Measurements from ENCODE around the gene DPPA4. TPM values are rescaled to one million over a fixed set of nuclear protein-coding genes. Genes with fewer than 3 reads are reported as not detected.
"Not testable (repeated sequence)": the region's sequence is repeated elsewhere in the genome, so short reads cannot be mapped to it uniquely, and the experiment has no call there.

Gene DPPA4
- total RNA-seq, 4 donors from 2014 or later: not detected

- no peaks in the 10 kb centered on the region for H3K4me1 ChIP-seq
- H3K27me3 ChIP-seq: no peaks in the 10 kb centered on the region
- H3K4me3 ChIP-seq: no peak overlapping the region
- WGBS, 2 donors: 49 to 81% methylated on average over 4 of the region's 4 CpGs
- no peaks in the 10 kb centered on the region for H3K36me3 ChIP-seq
- intact Hi-C loops (cut with DNase I): no loop called here
- DNase-seq: no peak
- no peaks in the 10 kb centered on the region for H3K9me3 ChIP-seq
- H3K27ac ChIP-seq: no peak overlapping the region
- TF ChIP-seq CTCF (IDR thresholded peaks at IDR 0.05) (no peak), POLR2A (IDR thresholded peaks at IDR 0.05) (no peak)
Measured at GRCh38 chr3:109362823-109363222, 25.5 kb upstream of the DPPA4 start.

- H3K9me3 ChIP-seq; H3K4me3 ChIP-seq; H3K27me3 ChIP-seq; H3K36me3 ChIP-seq; H3K27ac ChIP-seq; DNase-seq; H3K4me1 ChIP-seq; intact Hi-C loops (cut with DNase I): not testable (repeated sequence)
- WGBS, 2 donors: 55 to 74% methylated on average over 2 of the region's 2 CpGs
Measured at GRCh38 chr3:109358809-109359208, 21.5 kb upstream of the DPPA4 start.

GRCh38 chr3:109356442-109357155 is 19.3 kb upstream of the DPPA4 start:
- DNase-seq: no peak
- Histone ChIP-seq H3K4me3 (no peak overlapping the region), H3K9me3 (no peaks in the 10 kb centered on the region), H3K27ac (no peak overlapping the region), H3K27me3 (no peaks in the 10 kb centered on the region), H3K36me3 (no peaks in the 10 kb centered on the region), H3K4me1 (no peaks in the 10 kb centered on the region)
- intact Hi-C loops (cut with DNase I): no loop called here
- TF ChIP-seq POLR2A (IDR thresholded peaks at IDR 0.05) (no peak), CTCF (IDR thresholded peaks at IDR 0.05) (no peak)
- WGBS, 2 donors: 61 to 81% methylated on average over 3 of the region's 3 CpGs

GRCh38 chr3:109355625-109356441 is 18.5 kb upstream of the DPPA4 start:
- 57 to 68% methylated on average over 8 of the region's 8 CpGs for WGBS, 2 donors
- H3K36me3 ChIP-seq: no peaks in the 10 kb centered on the region
- H3K27me3 ChIP-seq: no peaks in the 10 kb centered on the region
- no peaks in the 10 kb centered on the region for H3K4me1 ChIP-seq
- no peak for TF ChIP-seq CTCF (IDR thresholded peaks at IDR 0.05)
- TF ChIP-seq POLR2A (IDR thresholded peaks at IDR 0.05): no peak
- DNase-seq: no peak
- intact Hi-C loops (cut with DNase I): no loop called here
- H3K4me3 ChIP-seq: no peak overlapping the region
- H3K9me3 ChIP-seq: no peaks in the 10 kb centered on the region
- H3K27ac ChIP-seq: no peak overlapping the region

- Histone ChIP-seq H3K36me3 (no peaks in the 10 kb centered on the region), H3K9me3 (no peaks in the 10 kb centered on the region), H3K27ac (no peak overlapping the region), H3K4me3 (no peak overlapping the region), H3K27me3 (no peaks in the 10 kb centered on the region), H3K4me1 (no peaks in the 10 kb centered on the region)
- DNase-seq: no peak
- intact Hi-C loops (cut with DNase I): no loop called here
- WGBS, 2 donors: 27 to 42% methylated on average over 2 of the region's 2 CpGs
- TF ChIP-seq POLR2A (IDR thresholded peaks at IDR 0.05) (no peak), CTCF (IDR thresholded peaks at IDR 0.05) (no peak)
Measured at GRCh38 chr3:109353057-109353456, 15.7 kb upstream of the DPPA4 start.

All from esophagus squamous epithelium (tissue), 5 donors.